ENCODE results near the gene POMZP3. TPM values are rescaled to one million over a fixed set of nuclear protein-coding genes. Genes with fewer than 3 reads are reported as not detected.
"Not testable (repeated sequence)": the region's sequence is repeated elsewhere in the genome, so short reads cannot be mapped to it uniquely, and the experiment has no call there.

Gene POMZP3
- total RNA-seq, 2 experiments from 2014 or later = 16.5 to 17.7 TPM

DNA sequence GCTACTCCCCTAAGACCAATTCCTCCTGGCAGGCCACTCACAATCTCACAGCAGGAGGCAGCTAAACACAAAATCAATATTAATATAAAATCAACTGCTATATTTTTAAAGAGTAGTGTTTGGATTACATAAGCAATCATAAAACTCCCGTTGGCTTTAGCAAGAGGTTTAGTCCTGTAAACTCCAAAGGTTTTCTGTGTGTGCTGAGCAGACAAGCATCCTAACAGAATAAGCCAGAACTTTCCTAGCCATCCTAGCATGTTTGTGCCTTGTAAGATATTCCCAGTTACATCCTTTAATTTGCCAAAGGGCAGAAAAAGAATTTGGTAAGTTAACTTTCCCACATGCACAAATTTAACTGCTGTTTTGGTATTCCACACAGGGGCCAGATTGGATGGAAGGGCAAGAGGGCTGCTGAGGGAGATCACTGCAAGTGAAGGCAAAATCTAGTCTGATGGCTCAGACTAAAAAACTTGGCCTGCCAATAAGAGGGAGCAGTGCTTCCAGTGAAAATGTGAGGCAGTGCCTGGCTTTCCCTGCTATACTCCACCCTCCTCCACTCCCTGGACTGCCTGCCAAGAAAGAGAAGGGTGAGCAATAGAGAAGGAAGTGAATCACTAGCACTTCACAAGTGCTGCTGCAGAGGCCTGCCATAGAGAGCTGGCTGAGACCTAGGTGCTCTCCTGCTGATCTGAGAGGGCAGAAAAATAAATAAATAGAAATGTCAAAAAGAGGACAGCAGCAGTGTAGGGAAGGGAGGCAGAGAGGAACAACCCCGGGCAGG is 44.0 kb downstream of the POMZP3 start:
- peak overlapping the region; percentile 84 for H3K27ac Mint-ChIP-seq
- H3K36me3 Mint-ChIP-seq (ENCODE audit: low read depth); H3K27me3 Mint-ChIP-seq (ENCODE audit: low read depth); POLR2A ChIA-PET; CTCF ChIA-PET; DNase-seq; H3K9me3 Mint-ChIP-seq (ENCODE audit: insufficient read depth): not testable (repeated sequence)
- H3K4me3 Mint-ChIP-seq = peak overlapping the region; percentile 48
- peak; percentile 66 for ATAC-seq
- peaks cover 38% of the 10 kb centered on the region for H3K4me1 Mint-ChIP-seq (ENCODE audit: low read depth)

DNA sequence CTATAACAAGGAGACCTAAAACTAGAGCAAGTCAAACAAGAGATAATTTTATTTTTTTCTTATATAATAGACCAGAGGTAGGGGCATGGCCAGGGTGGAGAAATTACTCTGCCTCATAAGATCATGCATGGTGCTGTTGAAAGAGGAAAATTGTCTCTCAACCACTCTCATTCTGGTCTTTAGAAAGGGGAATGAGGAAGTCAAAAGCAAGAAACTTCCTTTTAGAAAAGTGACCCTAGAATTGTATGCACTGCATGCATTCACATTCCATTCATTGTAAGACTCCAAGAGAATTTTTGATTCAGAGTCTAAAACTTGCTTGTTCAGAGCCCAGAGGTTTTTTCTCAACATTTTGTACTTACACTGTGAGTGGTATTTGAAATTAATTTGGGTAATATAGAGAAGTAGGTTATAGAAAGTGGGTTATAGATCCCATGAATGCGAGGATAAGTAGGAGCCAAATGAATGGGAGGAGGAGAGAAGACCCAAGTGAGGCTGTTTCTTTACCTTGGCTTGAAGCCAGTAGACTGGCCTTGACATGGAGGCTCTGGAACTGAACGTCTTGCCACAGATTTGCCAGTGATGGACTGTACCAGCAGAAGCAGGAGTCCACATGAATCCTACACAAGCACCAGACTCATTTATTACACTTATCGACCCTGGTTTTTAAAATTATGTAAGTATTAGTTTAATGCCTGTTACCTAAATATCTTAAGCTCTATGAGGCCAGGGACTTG is 51.0 kb downstream of the POMZP3 start:
- ATAC-seq; H3K27me3 Mint-ChIP-seq (ENCODE audit: low read depth); POLR2A ChIA-PET; H3K27ac Mint-ChIP-seq; H3K36me3 Mint-ChIP-seq (ENCODE audit: low read depth); CTCF ChIA-PET; H3K4me1 Mint-ChIP-seq (ENCODE audit: low read depth); H3K4me3 Mint-ChIP-seq; DNase-seq; H3K9me3 Mint-ChIP-seq (ENCODE audit: insufficient read depth): not testable (repeated sequence)

DNA sequence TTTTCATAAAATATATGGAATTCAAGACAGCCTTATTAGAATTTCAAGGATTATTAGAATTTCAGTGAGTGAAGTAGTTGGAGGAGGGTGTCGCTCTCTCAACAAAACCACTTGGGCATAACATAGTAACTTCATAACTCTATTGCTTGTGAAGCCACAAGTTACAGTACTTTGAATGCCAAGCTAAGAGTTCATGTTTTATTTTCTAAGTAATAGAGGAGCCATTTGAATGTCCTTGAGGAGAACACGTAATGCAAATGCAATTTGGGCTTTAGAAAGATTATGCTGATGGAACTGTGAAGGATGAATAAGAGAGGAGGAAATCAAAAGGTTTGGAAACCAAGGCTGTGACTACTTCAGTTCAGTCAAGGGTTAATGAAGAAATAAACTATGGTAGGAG is 51.6 kb downstream of the POMZP3 start:
- DNase-seq; H3K4me3 Mint-ChIP-seq; H3K27ac Mint-ChIP-seq; CTCF ChIA-PET; ATAC-seq; H3K4me1 Mint-ChIP-seq (ENCODE audit: low read depth); POLR2A ChIA-PET; H3K27me3 Mint-ChIP-seq (ENCODE audit: low read depth); H3K36me3 Mint-ChIP-seq (ENCODE audit: low read depth); H3K9me3 Mint-ChIP-seq (ENCODE audit: insufficient read depth): not testable (repeated sequence)

DNA sequence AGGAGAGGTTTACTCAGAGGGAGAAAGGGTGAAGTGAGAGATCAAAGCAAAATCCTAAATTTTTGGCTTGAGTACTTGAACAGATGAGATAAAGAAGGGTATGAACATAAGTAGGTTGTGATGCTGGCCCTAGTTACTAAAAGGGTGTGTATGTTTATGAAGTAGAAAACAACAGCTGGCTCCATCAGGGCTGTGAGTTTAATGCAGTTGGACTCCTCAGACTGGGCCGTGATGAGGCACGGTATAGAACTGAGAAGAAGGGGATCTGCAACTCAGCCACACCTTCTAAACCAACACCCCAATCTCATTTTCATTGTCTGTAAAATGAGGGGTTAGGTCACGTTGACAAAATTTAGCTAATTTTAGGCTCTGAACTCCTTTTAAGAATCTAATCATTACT is 54.8 kb downstream of the POMZP3 start:
- DNase-seq; H3K9me3 Mint-ChIP-seq (ENCODE audit: insufficient read depth); H3K27ac Mint-ChIP-seq; POLR2A ChIA-PET; H3K4me3 Mint-ChIP-seq; H3K27me3 Mint-ChIP-seq (ENCODE audit: low read depth); ATAC-seq; CTCF ChIA-PET; H3K4me1 Mint-ChIP-seq (ENCODE audit: low read depth): not testable (repeated sequence)
- H3K36me3 Mint-ChIP-seq (ENCODE audit: low read depth) = peaks cover 13% of the 10 kb centered on the region

DNA sequence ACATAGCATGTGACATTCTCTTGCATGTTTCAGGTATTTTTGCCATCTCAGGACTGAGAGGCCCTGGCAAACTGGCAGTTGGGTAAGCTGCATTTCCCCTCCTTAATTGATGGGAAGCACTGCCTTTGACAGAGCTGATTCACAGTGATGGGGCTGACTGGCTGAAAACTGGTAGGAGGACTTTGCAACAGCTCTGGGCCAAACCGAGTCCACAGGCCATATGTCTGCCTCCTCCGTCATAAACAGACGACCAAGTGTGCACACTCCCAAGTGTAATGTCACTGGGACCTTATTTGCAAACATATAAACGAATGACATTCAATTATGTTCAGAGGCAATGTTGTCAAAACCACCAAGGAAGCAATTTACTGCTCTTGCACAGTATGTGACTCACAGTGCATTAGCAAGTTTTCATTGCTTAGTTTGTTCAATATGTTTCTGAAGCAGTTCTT is 56.7 kb downstream of the POMZP3 start:
- DNase-seq; H3K27ac Mint-ChIP-seq; H3K4me1 Mint-ChIP-seq (ENCODE audit: low read depth); CTCF ChIA-PET; H3K9me3 Mint-ChIP-seq (ENCODE audit: insufficient read depth); POLR2A ChIA-PET; H3K27me3 Mint-ChIP-seq (ENCODE audit: low read depth); ATAC-seq; H3K4me3 Mint-ChIP-seq: not testable (repeated sequence)
- peaks cover 25% of the 10 kb centered on the region for H3K36me3 Mint-ChIP-seq (ENCODE audit: low read depth)

DNA sequence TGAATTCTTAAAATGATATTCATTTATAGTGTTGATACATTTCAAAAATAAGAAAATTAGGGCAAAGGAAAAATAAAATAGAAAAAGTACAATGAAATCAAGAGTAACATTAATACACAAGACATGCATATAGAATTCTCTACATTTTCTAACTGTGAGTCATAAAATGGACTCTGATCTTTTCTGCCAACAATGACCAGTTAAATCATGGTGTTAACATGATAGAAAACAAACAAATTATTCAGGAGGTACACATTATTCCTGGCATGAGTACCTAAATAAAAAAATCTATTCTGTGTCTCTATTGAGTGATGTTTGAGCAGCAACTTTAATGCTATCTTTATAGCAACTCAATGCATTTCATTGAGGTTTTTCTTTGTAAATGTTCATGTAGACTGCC is 58.3 kb downstream of the POMZP3 start:
- CTCF ChIA-PET = not testable (repeated sequence)

DNA sequence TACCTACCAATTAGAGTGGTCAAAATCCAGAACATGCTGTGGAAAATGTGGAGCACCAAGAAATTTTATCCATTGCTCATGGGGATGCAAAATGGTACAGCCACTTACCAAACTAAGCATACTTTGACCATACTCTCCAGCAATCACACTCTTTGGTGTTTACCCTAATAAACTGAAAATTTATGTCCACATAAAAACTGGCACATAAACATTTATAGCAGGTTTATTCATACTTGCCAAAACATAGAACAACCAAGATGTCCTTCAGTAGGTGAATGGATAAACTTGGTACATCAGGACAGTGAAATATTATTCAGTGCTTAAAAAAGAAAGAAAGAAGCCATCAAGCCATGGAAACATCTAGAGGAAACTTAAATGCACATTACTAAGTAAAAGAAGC is 59.3 kb downstream of the POMZP3 start:
- peaks cover 33% of the 10 kb centered on the region for H3K36me3 Mint-ChIP-seq (ENCODE audit: low read depth)
- H3K27me3 Mint-ChIP-seq (ENCODE audit: low read depth) = not testable (repeated sequence)

More for the DNA sequence above, 58.3 kb downstream of the POMZP3 start:
- POLR2A ChIA-PET; ATAC-seq; H3K27me3 Mint-ChIP-seq (ENCODE audit: low read depth); H3K9me3 Mint-ChIP-seq (ENCODE audit: insufficient read depth); H3K4me3 Mint-ChIP-seq; H3K4me1 Mint-ChIP-seq (ENCODE audit: low read depth); DNase-seq; H3K27ac Mint-ChIP-seq: not testable (repeated sequence)
- peaks cover 32% of the 10 kb centered on the region for H3K36me3 Mint-ChIP-seq (ENCODE audit: low read depth)

DNA sequence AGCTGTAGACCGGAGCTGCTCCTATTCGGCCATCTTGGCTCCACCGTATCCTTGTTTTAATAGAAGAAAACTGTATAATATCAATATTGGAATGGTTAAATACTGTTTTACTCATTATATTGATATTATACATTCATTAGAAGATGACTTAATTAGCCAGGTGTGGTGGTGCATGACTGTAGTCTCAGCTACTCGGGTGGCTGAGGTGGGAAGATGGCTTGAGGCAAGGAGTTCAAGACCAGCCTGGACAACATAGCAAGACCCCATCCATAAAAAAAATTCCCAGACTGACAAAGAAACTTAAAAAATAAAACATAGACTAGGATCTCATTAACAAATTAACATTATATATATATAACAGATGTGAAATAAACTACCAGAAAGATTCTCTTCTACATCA is 59.8 kb downstream of the POMZP3 start:
- POLR2A ChIA-PET; H3K27ac Mint-ChIP-seq; ATAC-seq; H3K4me3 Mint-ChIP-seq; H3K27me3 Mint-ChIP-seq (ENCODE audit: low read depth); CTCF ChIA-PET; H3K4me1 Mint-ChIP-seq (ENCODE audit: low read depth); DNase-seq; H3K9me3 Mint-ChIP-seq (ENCODE audit: insufficient read depth): not testable (repeated sequence)
- peaks cover 33% of the 10 kb centered on the region for H3K36me3 Mint-ChIP-seq (ENCODE audit: low read depth)

More for the DNA sequence above, 59.3 kb downstream of the POMZP3 start:
- ATAC-seq; H3K4me1 Mint-ChIP-seq (ENCODE audit: low read depth); DNase-seq; POLR2A ChIA-PET; H3K27ac Mint-ChIP-seq; CTCF ChIA-PET; H3K9me3 Mint-ChIP-seq (ENCODE audit: insufficient read depth); H3K4me3 Mint-ChIP-seq: not testable (repeated sequence)

DNA sequence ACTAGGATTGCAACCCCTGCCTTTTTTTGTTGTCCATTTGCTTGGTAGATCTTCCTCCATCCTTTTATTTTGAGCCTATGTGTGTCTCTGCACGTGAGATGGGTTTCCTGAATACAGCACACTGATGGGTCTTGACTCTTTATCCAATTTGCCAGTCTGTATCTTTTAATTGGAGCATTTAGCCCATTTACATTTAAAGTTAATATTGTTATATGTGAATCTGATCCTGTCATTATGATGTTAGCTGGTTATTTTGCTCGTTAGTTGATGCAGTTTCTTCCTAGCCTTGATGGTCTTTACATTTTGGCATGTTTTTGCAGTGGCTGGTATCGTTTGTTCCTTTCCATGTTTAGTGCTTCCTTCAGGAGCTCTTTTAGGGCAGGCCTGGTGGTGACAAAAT is 62.1 kb downstream of the POMZP3 start:
- DNase-seq; ATAC-seq; H3K4me1 Mint-ChIP-seq (ENCODE audit: low read depth); CTCF ChIA-PET; H3K27me3 Mint-ChIP-seq (ENCODE audit: low read depth); POLR2A ChIA-PET; H3K4me3 Mint-ChIP-seq; H3K9me3 Mint-ChIP-seq (ENCODE audit: insufficient read depth); H3K27ac Mint-ChIP-seq: not testable (repeated sequence)
- H3K36me3 Mint-ChIP-seq (ENCODE audit: low read depth) = peaks cover 41% of the 10 kb centered on the region

DNA sequence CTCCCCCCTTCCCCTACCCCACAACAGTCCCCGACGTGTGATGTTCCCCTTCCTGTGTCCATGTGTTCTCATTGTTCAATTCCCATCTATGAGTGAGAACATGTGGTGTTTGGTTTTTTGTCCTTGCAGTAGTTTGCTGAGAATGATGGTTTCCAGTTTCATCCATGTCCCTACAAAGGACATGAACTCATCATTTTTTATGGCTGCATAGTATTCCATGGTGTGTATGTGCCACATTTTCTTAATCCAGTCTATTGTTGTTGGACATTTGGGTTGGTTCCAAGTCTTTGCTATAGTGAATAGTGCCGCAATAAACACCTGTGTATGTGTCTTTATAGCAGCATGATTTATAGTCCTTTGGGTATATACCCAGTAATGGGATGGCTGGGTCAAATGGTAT is 65.7 kb downstream of the POMZP3 start:
- DNase-seq; POLR2A ChIA-PET; CTCF ChIA-PET; H3K27ac Mint-ChIP-seq; H3K27me3 Mint-ChIP-seq (ENCODE audit: low read depth); H3K9me3 Mint-ChIP-seq (ENCODE audit: insufficient read depth); ATAC-seq; H3K4me3 Mint-ChIP-seq: not testable (repeated sequence)
- H3K36me3 Mint-ChIP-seq (ENCODE audit: low read depth) = peaks cover 44% of the 10 kb centered on the region
- peaks cover 13% of the 10 kb centered on the region for H3K4me1 Mint-ChIP-seq (ENCODE audit: low read depth)

DNA sequence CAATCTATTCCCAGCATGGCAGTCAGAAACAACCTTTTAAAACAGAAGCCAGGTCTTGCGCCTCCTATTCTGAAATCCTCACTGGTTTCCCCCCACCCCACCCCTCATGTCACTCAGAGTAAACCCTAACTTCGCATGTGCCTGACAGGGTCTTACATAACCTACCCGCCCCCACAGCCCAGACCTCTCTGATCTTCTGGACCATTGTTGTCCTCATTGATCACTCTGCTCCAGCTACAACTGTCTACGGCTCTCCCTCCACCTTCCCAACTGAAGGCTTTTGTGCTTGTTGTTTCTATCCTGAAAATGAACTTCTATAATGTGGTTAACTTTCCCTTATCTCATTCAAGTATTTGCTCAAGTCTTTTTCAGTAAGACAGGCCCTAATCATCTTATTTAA is 66.9 kb downstream of the POMZP3 start:
- Mint-ChIP-seq H3K36me3 (ENCODE audit: low read depth) (peaks cover 40% of the 10 kb centered on the region), H3K4me1 (ENCODE audit: low read depth) (peaks cover 13% of the 10 kb centered on the region)
- DNase-seq; ATAC-seq; H3K27me3 Mint-ChIP-seq (ENCODE audit: low read depth); H3K9me3 Mint-ChIP-seq (ENCODE audit: insufficient read depth); CTCF ChIA-PET; POLR2A ChIA-PET; H3K27ac Mint-ChIP-seq; H3K4me3 Mint-ChIP-seq: not testable (repeated sequence)

Measured in activated CD8-positive, alpha-beta T cell treated with anti-CD3 and anti-CD28 coated beads, Interleukin-2, amount 10 ng/mL, durations not matched to agents 7 days and 5 days (primary cell).